GM19099 (cell line): Measurements from ENCODE around the gene MRPS11.

Experiments used
- POLR2A ChIP-seq: IDR thresholded peaks from 3 replicates; pipeline ENCODE4 v1.6.1; 2011; ENCODE audit warnings: low read depth; ENCODE audit not compliant: insufficient read length; ENCODE audit errors: extremely low read depth

The MRPS11 gene

DNA sequence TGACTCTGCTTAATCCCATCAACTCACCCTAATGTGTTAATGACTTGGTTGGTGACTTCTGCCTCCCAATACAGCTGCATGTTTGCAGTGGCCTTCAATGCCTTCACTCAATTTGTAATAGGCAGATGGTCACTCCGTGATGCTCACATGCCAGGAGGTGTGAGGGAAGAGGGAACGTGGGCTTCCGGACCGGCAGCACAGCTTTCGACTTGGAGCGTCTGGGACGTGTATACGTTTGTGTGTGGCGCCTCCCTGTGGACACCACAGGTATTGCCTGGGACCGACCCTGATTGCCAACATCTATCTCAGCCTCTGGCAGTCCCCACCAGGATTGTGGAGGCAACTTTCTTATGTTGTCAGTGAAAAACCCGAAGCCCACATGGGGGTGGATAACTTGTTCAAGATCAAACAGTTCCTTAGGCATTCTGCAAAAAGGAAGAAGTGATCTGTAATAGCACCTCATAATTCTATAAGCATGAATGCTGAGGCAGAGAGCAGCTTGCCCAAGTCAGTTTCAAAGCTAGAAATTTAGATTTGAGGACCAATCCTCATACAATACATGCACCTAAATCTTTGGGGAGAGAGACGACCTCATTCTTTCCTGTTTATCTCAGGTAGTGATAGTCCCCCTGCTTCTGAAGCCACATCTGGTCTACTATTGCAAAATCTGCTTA lies 17.2 kb upstream of the MRPS11 start:
- no peak for TF ChIP-seq POLR2A

DNA sequence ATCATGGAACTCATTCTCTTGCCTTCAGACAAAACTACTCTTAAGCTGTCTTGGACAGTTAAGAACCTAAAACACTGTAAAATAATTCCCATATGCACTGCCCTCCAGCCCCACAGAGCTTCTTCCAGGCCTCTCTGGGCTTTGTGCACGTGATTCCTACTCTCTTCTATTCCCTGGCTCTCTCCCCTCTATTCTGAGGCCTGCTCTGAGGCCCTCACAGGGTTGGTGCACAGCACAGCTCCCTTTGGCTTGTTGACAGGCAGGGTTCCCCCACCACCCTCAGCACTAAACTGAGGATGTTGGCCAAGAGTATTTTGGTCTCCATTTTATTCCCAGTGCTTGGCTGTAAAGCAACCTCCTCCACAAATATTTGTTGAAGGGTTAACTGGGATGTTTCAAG lies 13.9 kb upstream of the MRPS11 start:
- no peak for TF ChIP-seq POLR2A

DNA sequence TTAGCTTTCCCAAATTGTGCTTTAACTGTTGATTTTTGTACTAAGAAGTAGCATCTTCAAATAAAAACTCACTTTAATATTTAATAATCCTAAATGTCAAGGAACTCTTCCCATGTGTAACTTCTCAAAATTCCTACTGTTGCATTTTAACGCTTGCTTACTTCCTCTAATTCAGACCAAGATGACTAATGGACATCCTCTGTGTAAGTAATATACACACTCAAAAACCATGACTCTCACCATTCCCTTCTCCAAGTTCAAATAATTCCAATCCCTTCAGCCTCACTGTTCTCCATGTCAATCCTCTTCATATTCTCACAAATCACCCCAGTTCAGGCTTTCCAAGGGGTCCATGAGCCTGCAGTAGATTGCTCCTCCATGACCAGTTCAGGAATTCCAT lies 13.3 kb upstream of the MRPS11 start:
- TF ChIP-seq POLR2A: no peak

- no peak for TF ChIP-seq POLR2A
Observed at GRCh38 chr15:88454867-88455810, 12.4 kb upstream of the MRPS11 start.

- no peak for TF ChIP-seq POLR2A
Observed at GRCh38 chr15:88456733-88457132, 10.8 kb upstream of the MRPS11 start.

- TF ChIP-seq POLR2A: no peak
Observed at GRCh38 chr15:88463870-88464532, 3.5 kb upstream of the MRPS11 start.

- no peak for TF ChIP-seq POLR2A
Observed at GRCh38 chr15:88465633-88466224, 1.8 kb upstream of the MRPS11 start.

- no peak for TF ChIP-seq POLR2A
Observed at GRCh38 chr15:88467935-88468528, 524 bp downstream of the MRPS11 start.

DNA sequence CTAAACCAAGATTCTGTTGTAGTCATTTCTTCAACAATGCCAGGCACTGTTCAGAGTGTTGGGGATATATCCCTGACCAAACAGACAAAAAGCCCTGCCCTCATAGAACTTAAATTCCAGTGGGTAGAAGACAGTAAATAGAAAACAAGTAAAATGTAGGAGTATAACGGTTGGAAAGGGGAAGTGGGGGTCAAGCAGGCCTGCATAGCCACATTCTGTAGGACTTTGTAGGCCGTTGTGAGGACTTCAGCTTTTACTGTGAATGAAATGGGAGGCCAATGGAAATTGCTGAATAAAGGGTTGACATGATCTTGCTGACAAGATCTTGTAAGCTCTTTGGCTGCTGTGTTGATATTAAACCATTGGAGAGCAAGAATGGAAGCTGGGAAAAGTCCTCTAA lies 1.8 kb downstream of the MRPS11 start:
- TF ChIP-seq POLR2A: no peak

DNA sequence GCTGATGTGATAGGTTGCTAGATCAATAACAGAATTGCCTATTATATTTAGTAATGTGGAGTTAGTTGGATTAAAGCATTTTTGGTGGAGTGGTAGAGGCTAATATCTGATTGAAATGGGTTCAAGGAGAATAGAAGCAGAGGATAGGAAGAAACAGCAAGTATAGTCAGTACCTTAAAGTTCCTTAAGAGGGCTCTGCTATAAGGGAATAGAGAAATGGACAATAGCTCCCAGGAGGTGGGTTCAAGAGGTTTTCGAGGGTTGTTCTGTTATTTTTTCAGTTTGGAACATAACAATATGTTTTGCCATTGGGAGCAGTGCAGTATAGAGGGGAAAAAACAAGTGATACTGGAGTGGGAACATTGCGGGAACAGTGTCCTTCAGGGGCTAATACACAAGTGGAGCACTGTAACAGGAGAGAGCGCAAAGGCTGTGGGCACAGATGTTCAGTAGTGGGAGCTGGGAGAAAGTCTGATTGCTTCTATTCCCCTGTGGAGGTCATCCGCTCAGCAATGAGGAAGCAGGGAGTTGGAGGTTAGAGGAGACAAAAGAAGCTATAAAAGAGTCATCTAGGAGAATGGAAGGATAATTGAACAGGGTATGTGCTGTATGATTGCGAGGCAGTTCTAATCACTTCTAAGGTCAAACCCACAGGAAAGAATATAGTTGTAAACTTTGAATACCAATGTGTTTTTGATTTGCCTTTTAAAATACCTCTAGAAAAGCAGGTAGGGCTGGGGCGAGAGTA lies 3.3 kb downstream of the MRPS11 start:
- TF ChIP-seq POLR2A: no peak

- TF ChIP-seq POLR2A: no peak
Observed at GRCh38 chr15:88472225-88472624, 4.7 kb downstream of the MRPS11 start.

DNA sequence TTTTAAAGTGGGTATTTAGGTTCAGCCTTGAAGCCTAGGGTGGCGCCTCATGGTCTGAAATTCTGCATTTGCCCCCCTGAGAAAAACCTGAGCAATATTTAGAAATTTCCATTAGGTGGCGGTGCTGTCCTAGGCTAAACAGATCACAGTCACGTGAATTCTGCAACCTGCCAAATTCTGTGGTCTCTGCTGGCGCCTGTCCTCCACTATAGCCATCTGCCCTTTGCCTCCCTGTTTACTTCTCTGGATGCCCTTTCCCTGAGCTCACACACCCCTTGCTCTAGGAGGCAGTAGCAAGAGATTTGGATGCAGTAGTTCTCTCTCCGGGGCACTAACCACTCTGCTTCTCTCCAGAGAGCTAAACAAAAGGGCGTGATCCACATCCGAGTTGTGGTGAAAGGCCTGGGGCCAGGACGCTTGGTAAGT lies 9.1 kb downstream of the MRPS11 start:
- TF ChIP-seq POLR2A: no peak

DNA sequence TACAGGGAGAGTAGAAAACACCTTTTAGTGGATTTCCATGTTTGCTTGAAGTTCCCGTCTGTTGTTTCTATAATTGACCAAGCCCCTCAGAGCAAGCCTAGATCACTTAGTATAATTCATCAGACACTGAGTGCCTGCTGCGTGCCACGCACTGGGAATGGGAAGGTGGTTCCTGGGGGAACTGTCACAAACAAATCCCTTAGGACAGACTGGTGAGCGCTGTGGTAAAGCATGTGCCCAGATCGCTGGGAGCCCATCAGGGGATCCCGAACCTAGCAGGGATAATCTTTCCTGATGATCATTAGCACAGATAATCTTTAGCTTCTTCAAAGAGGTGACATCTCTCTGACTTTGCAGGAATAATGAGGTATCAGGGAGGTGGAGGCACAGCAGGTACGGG lies 9.6 kb downstream of the MRPS11 start:
- TF ChIP-seq POLR2A: no peak

GRCh38 chr15:88477904-88478303 lies 10.4 kb downstream of the MRPS11 start:
- no peak for TF ChIP-seq POLR2A
